ENCODE measurements around the gene PRPH2. TPM values are rescaled to one million over a fixed set of nuclear protein-coding genes. Genes with fewer than 3 reads are reported as not detected.

PRPH2 gene
- total and polyA plus RNA-seq, 2 of the 13 experiments (the other 11 are each of a cell fraction or from before 2014, with no cell fraction given): 0.03 to 0.04 TPM

DNA sequence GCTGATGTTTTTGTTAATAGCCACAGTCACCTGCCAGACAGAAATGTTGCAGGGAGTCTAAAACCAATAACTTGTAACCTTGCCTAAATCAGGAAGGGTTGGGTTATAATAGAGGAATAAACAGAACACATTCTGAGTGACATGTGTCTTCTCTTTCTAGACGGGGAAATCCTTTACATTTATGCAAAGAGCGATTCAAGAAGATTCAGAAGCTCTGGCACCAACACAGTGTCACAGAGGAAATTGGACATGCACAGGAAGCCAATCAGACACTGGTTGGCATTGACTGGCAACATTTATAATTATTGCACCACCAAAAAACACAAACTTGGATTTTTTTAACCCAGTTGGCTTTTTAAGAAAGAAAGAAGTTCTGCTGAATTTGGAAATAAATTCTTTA, 31.5 kb downstream of the PRPH2 start:
- H3K9me3 ChIP-seq (ENCODE audit: low read length): no peaks in the 10 kb centered on the region
- ATAC-seq (no peak), FAIRE-seq (no peak), DNase-seq (ENCODE audit: low spot score) (no peak)
- intact Hi-C loops (cut with micrococcal nuclease; ENCODE audit: unreplicated experiment): no loop called here
- no peaks in the 10 kb centered on the region for H3K27me3 ChIP-seq (ENCODE audit: control insufficient read depth in 1 of 2, insufficient read depth in 2 of 2, low read length in 2 of 2)
- H2AFZ ChIP-seq (ENCODE audit: low read length): no peak overlapping the region
- BruUV-seq (replicated peaks): no TSS peak
- H3K9ac ChIP-seq (ENCODE audit: insufficient read depth, low read depth, low read length): no peak overlapping the region
- no peak overlapping the region for H3K27ac ChIP-seq (ENCODE audit: extremely low read length, insufficient read depth, low read length)
- in situ Hi-C loops (cut with HindIII; ENCODE audit: extremely low pct_ligation_motif_present, low pct_unique_long_range_greater_than_20kb): no loop called here
- no peaks in the 10 kb centered on the region for H3K79me2 ChIP-seq (ENCODE audit: insufficient read depth, low read length)
- H3K36me3 ChIP-seq (replicated peaks in 1 of 2; ENCODE audit: control insufficient read depth in 1 of 2, insufficient read depth in 2 of 2, low read length in 2 of 2): peaks cover 21 to 52% of the 10 kb centered on the region in 2 experiments
- H3K4me3 ChIP-seq (replicated peaks in 1 of 3; ENCODE audit: insufficient read depth in 1 of 3, low read depth in 2 of 3, low read length in 3 of 3): no peak overlapping the region
- 100% methylated on average over 2 of the region's 2 CpGs for WGBS (ENCODE audit: low lambda C conversion rate)
- H3K4me2 ChIP-seq (ENCODE audit: low read depth, low read length): no peak overlapping the region
- TF ChIP-seq ZNF790 (CRISPR knock-in tag; IDR thresholded peaks at IDR 0.05; ENCODE audit: borderline replicate concordance) (no peak), ESRRA (CRISPR knock-in tag; IDR thresholded peaks at IDR 0.05; ENCODE audit: low read depth) (no peak), ZNF263 (CRISPR knock-in tag; IDR thresholded peaks at IDR 0.05) (no peak), SRSF1 (optimal IDR thresholded peaks at IDR 0.05; ENCODE audit: low read depth, low read length) (no peak), TCF7L2 (IDR thresholded peaks at IDR 0.05; ENCODE audit: low read depth, low read length) (no peak), ZKSCAN1 (IDR thresholded peaks at IDR 0.05; ENCODE audit: low read length) (no peak), PCBP1 (IDR thresholded peaks at IDR 0.05; ENCODE audit: borderline replicate concordance, low read depth, low read length) (no peak), SMARCC2 (IDR thresholded peaks at IDR 0.05) (no peak)
- H4K20me1 ChIP-seq (ENCODE audit: insufficient read depth, low read length): no peaks in the 10 kb centered on the region
- ChIA-PET POLR2A (no interaction called here), CTCF (ENCODE audit: low intra/inter-chr PET ratio, low total read pairs) (no interaction called here)
- H3K4me1 ChIP-seq (ENCODE audit: insufficient read depth, low read length): no peaks in the 10 kb centered on the region

DNA sequence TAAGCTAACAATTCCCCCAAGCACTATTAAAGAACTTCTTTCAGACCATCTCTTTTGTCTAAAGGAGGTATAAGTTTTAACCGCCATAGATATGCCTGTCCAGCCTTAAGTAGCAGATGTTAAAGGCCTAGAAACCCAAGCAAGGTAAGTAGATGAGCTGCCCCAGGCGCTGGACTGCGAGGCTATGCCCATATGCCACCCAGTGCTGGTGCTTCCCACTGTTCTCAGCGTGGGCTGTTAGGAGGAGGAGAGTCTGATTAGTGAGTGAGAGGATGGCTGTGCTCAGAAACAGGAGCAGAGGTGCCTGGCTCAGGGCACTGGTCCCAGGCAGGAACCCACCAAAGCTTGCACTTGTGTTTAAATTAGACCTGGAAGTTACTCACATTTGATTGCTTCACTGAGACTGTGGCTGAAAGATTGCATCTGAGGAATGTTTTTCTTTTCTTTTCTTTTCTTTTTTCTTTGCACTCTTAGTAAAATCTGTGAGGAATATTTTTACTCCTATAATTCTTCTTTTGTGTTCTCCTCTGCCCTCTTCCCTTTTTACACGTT, 32.2 kb downstream of the PRPH2 start:
- H4K20me1 ChIP-seq (ENCODE audit: insufficient read depth, low read length): no peaks in the 10 kb centered on the region
- TF ChIP-seq, protein P1, sequence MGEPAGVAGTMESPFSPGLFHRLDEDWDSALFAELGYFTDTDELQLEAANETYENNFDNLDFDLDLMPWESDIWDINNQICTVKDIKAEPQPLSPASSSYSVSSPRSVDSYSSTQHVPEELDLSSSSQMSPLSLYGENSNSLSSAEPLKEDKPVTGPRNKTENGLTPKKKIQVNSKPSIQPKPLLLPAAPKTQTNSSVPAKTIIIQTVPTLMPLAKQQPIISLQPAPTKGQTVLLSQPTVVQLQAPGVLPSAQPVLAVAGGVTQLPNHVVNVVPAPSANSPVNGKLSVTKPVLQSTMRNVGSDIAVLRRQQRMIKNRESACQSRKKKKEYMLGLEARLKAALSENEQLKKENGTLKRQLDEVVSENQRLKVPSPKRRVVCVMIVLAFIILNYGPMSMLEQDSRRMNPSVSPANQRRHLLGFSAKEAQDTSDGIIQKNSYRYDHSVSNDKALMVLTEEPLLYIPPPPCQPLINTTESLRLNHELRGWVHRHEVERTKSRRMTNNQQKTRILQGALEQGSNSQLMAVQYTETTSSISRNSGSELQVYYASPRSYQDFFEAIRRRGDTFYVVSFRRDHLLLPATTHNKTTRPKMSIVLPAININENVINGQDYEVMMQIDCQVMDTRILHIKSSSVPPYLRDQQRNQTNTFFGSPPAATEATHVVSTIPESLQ (CRISPR knock-in tag; conservative IDR thresholded peaks at IDR 0.05): no peak
- TF ChIP-seq NR2F6 (IDR thresholded peaks at IDR 0.05) (no peak), NR2F6 (CRISPR knock-in tag; IDR thresholded peaks at IDR 0.05) (no peak)
- H2AFZ ChIP-seq (ENCODE audit: low read length): no peak overlapping the region
- H3K4me1 ChIP-seq (ENCODE audit: insufficient read depth, low read length): no peaks in the 10 kb centered on the region
- intact Hi-C loops (cut with micrococcal nuclease; ENCODE audit: unreplicated experiment): no loop called here
- ChIA-PET POLR2A (no interaction called here), CTCF (ENCODE audit: low intra/inter-chr PET ratio, low total read pairs) (no interaction called here)
- H3K79me2 ChIP-seq (ENCODE audit: insufficient read depth, low read length): no peaks in the 10 kb centered on the region
- H3K36me3 ChIP-seq (replicated peaks in 1 of 2; ENCODE audit: control insufficient read depth in 1 of 2, insufficient read depth in 2 of 2, low read length in 2 of 2): peaks cover 21 to 56% of the 10 kb centered on the region in 2 experiments
- WGBS (ENCODE audit: low lambda C conversion rate): 97% methylated on average over 5 of the region's 5 CpGs
- in situ Hi-C loops (cut with HindIII; ENCODE audit: extremely low pct_ligation_motif_present, low pct_unique_long_range_greater_than_20kb): no loop called here
- H3K4me2 ChIP-seq (ENCODE audit: low read depth, low read length): no peak overlapping the region
- no peaks in the 10 kb centered on the region for H3K9me3 ChIP-seq (ENCODE audit: low read length)
- no peak; the same call in 2 of the 3 replicates for ATAC-seq
- no peak overlapping the region for H3K4me3 ChIP-seq (replicated peaks in 1 of 3; ENCODE audit: insufficient read depth in 1 of 3, low read depth in 2 of 3, low read length in 3 of 3)
- no peak for DNase-seq (ENCODE audit: low spot score)
- BruUV-seq (replicated peaks): no TSS peak
- H3K9ac ChIP-seq (ENCODE audit: insufficient read depth, low read depth, low read length): no peak overlapping the region
- H3K27ac ChIP-seq (ENCODE audit: extremely low read length, insufficient read depth, low read length): no peak overlapping the region
- FAIRE-seq: no peak
- H3K27me3 ChIP-seq (ENCODE audit: control insufficient read depth in 1 of 2, insufficient read depth in 2 of 2, low read length in 2 of 2): no peaks in the 10 kb centered on the region
